Activated CD8-positive, alpha-beta memory T cell treated with anti-CD3 and anti-CD28 coated beads, Interleukin-2, amount 50 U/mL, for 48 hours (primary cell): ENCODE data around the gene KMT2D.
A peak's percentile ranks its signal among the peaks of the same experiment; 100 is the strongest.

Experiments
- DNase-seq: peaks from one replicate; pipeline ENCODE4 v3.0.0-alpha.2; 2020

Gene KMT2D

GRCh38 chr12:49032679-49033447 lies 27.7 kb downstream of the KMT2D start:
- no peak for DNase-seq

- DNase-seq: no peak
These were observed 28.3 kb downstream of the KMT2D start for GRCh38 chr12:49032276-49032675.

- no peak for DNase-seq
These were observed 28.9 kb downstream of the KMT2D start for GRCh38 chr12:49031573-49032161.

GRCh38 chr12:49030714-49031572 lies 29.7 kb downstream of the KMT2D start:
- DNase-seq: no peak

- DNase-seq: no peak
These were observed 30.5 kb downstream of the KMT2D start for GRCh38 chr12:49030119-49030518.

- no peak for DNase-seq
These were observed 31.8 kb downstream of the KMT2D start for GRCh38 chr12:49028666-49029275.

- peak; percentile 44 for DNase-seq
These were observed 32.6 kb downstream of the KMT2D start for GRCh38 chr12:49027846-49028555.

GRCh38 chr12:49026678-49027480 lies 33.7 kb downstream of the KMT2D start:
- peak; percentile 41 for DNase-seq

- DNase-seq: peak; percentile 41
These were observed 34.5 kb downstream of the KMT2D start for GRCh38 chr12:49026101-49026500.

- no peak for DNase-seq
These were observed 35.1 kb downstream of the KMT2D start for GRCh38 chr12:49025463-49025862.

- DNase-seq: no peak
These were observed 36.1 kb downstream of the KMT2D start for GRCh38 chr12:49024543-49024942.

GRCh38 chr12:49023812-49024211 lies 36.8 kb downstream of the KMT2D start:
- no peak for DNase-seq

- DNase-seq: peak; percentile 47
These were observed 37.9 kb downstream of the KMT2D start for GRCh38 chr12:49022558-49023178.

- DNase-seq: peak; percentile 49
These were observed 39.2 kb downstream of the KMT2D start for GRCh38 chr12:49021292-49021915.

GRCh38 chr12:49020441-49020840 lies 40.2 kb downstream of the KMT2D start:
- DNase-seq: peak; percentile 44

- DNase-seq: peak; percentile 63
These were observed 40.9 kb downstream of the KMT2D start for GRCh38 chr12:49019443-49020324.

- no peak for DNase-seq
These were observed 41.5 kb downstream of the KMT2D start for GRCh38 chr12:49019120-49019430.

- DNase-seq: peak; percentile 97
These were observed 42.1 kb downstream of the KMT2D start, which contains the start of gene PRKAG1 for GRCh38 chr12:49018261-49019119. TSS of gene PRKAG1 (minus strand) at chr12:49018776. CDS start at chr12:49018740, 36 bp downstream.

- DNase-seq: peak; percentile 76
These were observed 42.7 kb downstream of the KMT2D start for GRCh38 chr12:49017891-49018260.
